ENCODE results near the gene DMD. TPM values are rescaled to one million over a fixed set of nuclear protein-coding genes. Genes with fewer than 3 reads are reported as not detected.

DMD gene
- total RNA-seq, 1 experiment from 2014 or later = 47.2 TPM

- ChIA-PET CTCF (interaction anchor here (0.6 kb wide), 1 partner anchor 527 kb away, joined by 3 read pairs; no protein-coding TSS in a partner anchor), POLR2A (no interaction called here)
- no TSS peak for BruUV-seq (replicated peaks)
- DNase-seq = no peak
- H3K4me1 ChIP-seq = no peaks in the 10 kb centered on the region
- H3K27me3 ChIP-seq (replicated peaks; ENCODE audit: control insufficient read depth, insufficient read depth, low read length) = no peaks in the 10 kb centered on the region
- Mint-ChIP-seq H3K4me1 (ENCODE audit: low read depth, unreplicated experiment) (no peaks in the 10 kb centered on the region), H3K9me3 (ENCODE audit: unreplicated experiment) (no peaks in the 10 kb centered on the region), H3K36me3 (ENCODE audit: insufficient read depth, unreplicated experiment) (no peaks in the 10 kb centered on the region), H3K27ac (ENCODE audit: unreplicated experiment) (no peak overlapping the region), H3K4me3 (ENCODE audit: unreplicated experiment) (no peak overlapping the region), H3K27me3 (ENCODE audit: insufficient read depth, unreplicated experiment) (no peaks in the 10 kb centered on the region)
- no peaks in the 10 kb centered on the region for H3K36me3 ChIP-seq (ENCODE audit: control insufficient read depth, insufficient read depth, low read length)
- H3K4me3 ChIP-seq (ENCODE audit: low read depth, low read length) = no peak overlapping the region
- TF ChIP-seq CTCF (IDR thresholded peaks at IDR 0.05; ENCODE audit: insufficient read depth in 1 of 2, low read depth in 1 of 2, low read length in 1 of 2, severe bottlenecking in 1 of 2, unreplicated experiment in 1 of 2) = no peak
- no peaks in the 10 kb centered on the region for H3K9me3 ChIP-seq
- intact Hi-C loops (cut with micrococcal nuclease; ENCODE audit: unreplicated experiment) = no loop called here
Observed at GRCh38 chrX:31580726-31581125, 1630.6 kb downstream of the DMD start.

- no peak for DNase-seq
- no peak overlapping the region for H3K4me3 ChIP-seq (ENCODE audit: low read depth, low read length)
- H3K9me3 ChIP-seq = no peaks in the 10 kb centered on the region
- H3K27me3 ChIP-seq (replicated peaks; ENCODE audit: control insufficient read depth, insufficient read depth, low read length) = no peaks in the 10 kb centered on the region
- no peaks in the 10 kb centered on the region for H3K4me1 Mint-ChIP-seq (ENCODE audit: low read depth, unreplicated experiment)
- no peaks in the 10 kb centered on the region for H3K4me1 ChIP-seq
- no peaks in the 10 kb centered on the region for H3K36me3 Mint-ChIP-seq (ENCODE audit: insufficient read depth, unreplicated experiment)
- no peaks in the 10 kb centered on the region for H3K27me3 Mint-ChIP-seq (ENCODE audit: insufficient read depth, unreplicated experiment)
- no TSS peak for BruUV-seq (replicated peaks)
- intact Hi-C loops (cut with micrococcal nuclease; ENCODE audit: unreplicated experiment) = no loop called here
- ChIA-PET POLR2A (no interaction called here), CTCF (interaction anchor here (0.6 kb wide), 1 partner anchor 527 kb away, joined by 3 read pairs; no protein-coding TSS in a partner anchor)
- no peak for TF ChIP-seq CTCF (IDR thresholded peaks at IDR 0.05; ENCODE audit: insufficient read depth in 1 of 2, low read depth in 1 of 2, low read length in 1 of 2, severe bottlenecking in 1 of 2, unreplicated experiment in 1 of 2)
- no peak overlapping the region for H3K27ac Mint-ChIP-seq (ENCODE audit: unreplicated experiment)
- no peak overlapping the region for H3K4me3 Mint-ChIP-seq (ENCODE audit: unreplicated experiment)
- no peaks in the 10 kb centered on the region for H3K36me3 ChIP-seq (ENCODE audit: control insufficient read depth, insufficient read depth, low read length)
- H3K9me3 Mint-ChIP-seq (ENCODE audit: unreplicated experiment) = no peaks in the 10 kb centered on the region
Observed at GRCh38 chrX:31580227-31580626, 1631.1 kb downstream of the DMD start.

- Histone ChIP-seq H3K27me3 (replicated peaks; ENCODE audit: control insufficient read depth, insufficient read depth, low read length) (no peaks in the 10 kb centered on the region), H3K36me3 (ENCODE audit: control insufficient read depth, insufficient read depth, low read length) (no peaks in the 10 kb centered on the region), H3K4me1 (no peaks in the 10 kb centered on the region), H3K9me3 (no peaks in the 10 kb centered on the region), H3K4me3 (ENCODE audit: low read depth, low read length) (no peak overlapping the region)
- H3K4me1 Mint-ChIP-seq (ENCODE audit: low read depth, unreplicated experiment) = peaks cover 8% of the 10 kb centered on the region
- intact Hi-C loops (cut with micrococcal nuclease; ENCODE audit: unreplicated experiment) = no loop called here
- ChIA-PET POLR2A (no interaction called here), CTCF (no interaction called here)
- no peaks in the 10 kb centered on the region for H3K36me3 Mint-ChIP-seq (ENCODE audit: insufficient read depth, unreplicated experiment)
- H3K4me3 Mint-ChIP-seq (ENCODE audit: unreplicated experiment) = no peak overlapping the region
- H3K27ac Mint-ChIP-seq (ENCODE audit: unreplicated experiment) = no peak overlapping the region
- no TSS peak for BruUV-seq (replicated peaks)
- no peaks in the 10 kb centered on the region for H3K9me3 Mint-ChIP-seq (ENCODE audit: unreplicated experiment)
- no peak for DNase-seq
- TF ChIP-seq CTCF (IDR thresholded peaks at IDR 0.05; ENCODE audit: insufficient read depth in 1 of 2, low read depth in 1 of 2, low read length in 1 of 2, severe bottlenecking in 1 of 2, unreplicated experiment in 1 of 2) = no peak
- no peaks in the 10 kb centered on the region for H3K27me3 Mint-ChIP-seq (ENCODE audit: insufficient read depth, unreplicated experiment)
Observed at GRCh38 chrX:31572360-31572759, 1639.0 kb downstream of the DMD start.

Measured in Caco-2 (cell line).